ENCODE measurements around the gene CLIC6. TPM values are rescaled to one million over a fixed set of nuclear protein-coding genes. Genes with fewer than 3 reads are reported as not detected.

CLIC6 gene
- total RNA-seq, 4 donors from 2014 or later: 2.5 to 10.0 (median 3.7) TPM

- DNase-seq (ENCODE audit: low spot score in 2 of 2): no peak
- H3K4me3 ChIP-seq: no peak overlapping the region
- H3K27me3 ChIP-seq: no peaks in the 10 kb centered on the region
- H3K27ac ChIP-seq: no peak overlapping the region
- WGBS: 88% methylated on average over 7 of the region's 7 CpGs
- H3K4me1 ChIP-seq: peaks cover 13% of the 10 kb centered on the region
- H3K36me3 ChIP-seq: no peaks in the 10 kb centered on the region
- TF ChIP-seq EP300 (IDR thresholded peaks at IDR 0.05) (no peak), POLR2AphosphoS5 (IDR thresholded peaks at IDR 0.05) (no peak), POLR2A (IDR thresholded peaks at IDR 0.05) (no peak), CTCF (IDR thresholded peaks at IDR 0.05) (no peak)
- no peaks in the 10 kb centered on the region for H3K9me3 ChIP-seq
Observed at GRCh38 chr21:34698270-34699015, 29.6 kb downstream of the CLIC6 start.

GRCh38 chr21:34700605-34701004 is 31.8 kb downstream of the CLIC6 start:
- TF ChIP-seq EP300 (IDR thresholded peaks at IDR 0.05) (no peak), POLR2A (IDR thresholded peaks at IDR 0.05) (no peak), CTCF (IDR thresholded peaks at IDR 0.05) (no peak), POLR2AphosphoS5 (IDR thresholded peaks at IDR 0.05) (no peak)
- Histone ChIP-seq H3K27me3 (no peaks in the 10 kb centered on the region), H3K27ac (no peak overlapping the region), H3K36me3 (no peaks in the 10 kb centered on the region), H3K4me1 (peaks cover 35% of the 10 kb centered on the region), H3K9me3 (no peaks in the 10 kb centered on the region), H3K4me3 (no peak overlapping the region)
- no peak for DNase-seq (ENCODE audit: low spot score in 2 of 2)
- WGBS: 80% methylated on average over 10 of the region's 10 CpGs

- TF ChIP-seq EP300 (IDR thresholded peaks at IDR 0.05): no peak
- TF ChIP-seq CTCF (IDR thresholded peaks at IDR 0.05): no peak
- no peak for TF ChIP-seq POLR2A (IDR thresholded peaks at IDR 0.05)
- no peak for TF ChIP-seq POLR2AphosphoS5 (IDR thresholded peaks at IDR 0.05)
- Histone ChIP-seq H3K4me1 (peaks cover 37% of the 10 kb centered on the region), H3K4me3 (no peak overlapping the region), H3K27ac (peak overlapping the region; percentile 73), H3K9me3 (no peaks in the 10 kb centered on the region), H3K36me3 (no peaks in the 10 kb centered on the region), H3K27me3 (no peaks in the 10 kb centered on the region)
- 71% methylated on average over 8 of the region's 8 CpGs for WGBS
- no peak for DNase-seq (ENCODE audit: low spot score in 2 of 2)
Observed at GRCh38 chr21:34701726-34702125, 32.9 kb downstream of the CLIC6 start.

- H3K4me3 ChIP-seq: no peak overlapping the region
- H3K36me3 ChIP-seq: no peaks in the 10 kb centered on the region
- peak; percentile 86 to 88 for DNase-seq (ENCODE audit: low spot score in 2 of 2)
- peak overlapping the region; percentile 73 for H3K27ac ChIP-seq
- no peaks in the 10 kb centered on the region for H3K27me3 ChIP-seq
- peaks cover 37% of the 10 kb centered on the region for H3K4me1 ChIP-seq
- TF ChIP-seq CTCF (IDR thresholded peaks at IDR 0.05) (no peak), POLR2AphosphoS5 (IDR thresholded peaks at IDR 0.05) (peak in 2 of 3 donors; percentile 27 to 85)
- 67% methylated on average over 15 of the region's 22 CpGs for WGBS
- no peaks in the 10 kb centered on the region for H3K9me3 ChIP-seq
Observed at GRCh38 chr21:34702341-34703170, 33.8 kb downstream of the CLIC6 start.

- no peaks in the 10 kb centered on the region for H3K27me3 ChIP-seq
- DNase-seq (ENCODE audit: low spot score in 2 of 2): no peak
- H3K27ac ChIP-seq: peak overlapping the region; percentile 70
- no peaks in the 10 kb centered on the region for H3K9me3 ChIP-seq
- WGBS: 91% methylated on average over 12 of the region's 12 CpGs
- H3K4me1 ChIP-seq: peaks cover 37% of the 10 kb centered on the region
- H3K36me3 ChIP-seq: no peaks in the 10 kb centered on the region
- no peak for TF ChIP-seq POLR2AphosphoS5 (IDR thresholded peaks at IDR 0.05)
- TF ChIP-seq POLR2A (IDR thresholded peaks at IDR 0.05): no peak
- TF ChIP-seq EP300 (IDR thresholded peaks at IDR 0.05): no peak
- TF ChIP-seq CTCF (IDR thresholded peaks at IDR 0.05): no peak
- H3K4me3 ChIP-seq: no peak overlapping the region
Observed at GRCh38 chr21:34703571-34703970, 34.8 kb downstream of the CLIC6 start.

All from suprapubic skin (tissue), 4 donors.